Endothelial cell (in vitro differentiated cells): ENCODE measurements around the gene PTPN11. TPM values are rescaled to one million over a fixed set of nuclear protein-coding genes. Genes with fewer than 3 reads are reported as not detected.
"Not testable (repeated sequence)": the region's sequence is repeated elsewhere in the genome, so short reads cannot be mapped to it uniquely, and the experiment has no call there.

Source experiments
- DNase-seq: peaks from one replicate; pipeline ENCODE4 v3.0.0; 2021; ENCODE audit warnings: low spot score
- H3K27ac Mint-ChIP-seq: one replicate; pipeline ENCODE4 v1.8.0; 2021; ENCODE audit warnings: mixed read lengths, inconsistent platforms; ENCODE audit not compliant: unreplicated experiment
- H3K27me3 Mint-ChIP-seq: one replicate; pipeline ENCODE4 v1.8.0; 2021; ENCODE audit warnings: mild to moderate bottlenecking, moderate library complexity, mixed read lengths, inconsistent platforms; ENCODE audit not compliant: unreplicated experiment
- H3K36me3 Mint-ChIP-seq: one replicate; pipeline ENCODE4 v1.8.0; 2021; ENCODE audit warnings: mild to moderate bottlenecking, low read depth, mixed read lengths, inconsistent platforms; ENCODE audit not compliant: unreplicated experiment
- H3K4me1 Mint-ChIP-seq: one replicate; pipeline ENCODE4 v1.8.0; 2021; ENCODE audit warnings: mild to moderate bottlenecking, mixed read lengths, inconsistent platforms; ENCODE audit not compliant: unreplicated experiment
- H3K4me3 Mint-ChIP-seq: one replicate; pipeline ENCODE4 v1.8.0; 2021; ENCODE audit warnings: mild to moderate bottlenecking, mixed read lengths, inconsistent platforms; ENCODE audit not compliant: unreplicated experiment
- H3K9me3 Mint-ChIP-seq: one replicate; pipeline ENCODE4 v1.8.0; 2021; ENCODE audit warnings: mixed read lengths, inconsistent platforms; ENCODE audit not compliant: unreplicated experiment
- CTCF ChIP-seq: fragments of 200-600 bp; sonication (generic); IDR thresholded peaks from one replicate; pipeline ENCODE4 v1.5.0; 2021; ENCODE audit warnings: antibody characterized with exemption; ENCODE audit not compliant: unreplicated experiment
- total RNA-seq: library from RNA; stranded (reverse); fragmentation: NEBNext Ultra II Directional; extraction: Animal tissue kit (Norgen Biotek cat#: 25700); gene quantifications from one replicate; pipeline ENCODE4 v1.2.1, GENCODE V29; 2021; ENCODE audit not compliant: unreplicated experiment

Gene PTPN11
- total RNA-seq, 1 donor from 2014 or later = 97.8 TPM

GRCh38 chr12:112409064-112409905 lies 9.5 kb upstream of the PTPN11 start, which contains the start of gene RPL6:
Gene RPL6, minus strand, starts transcription at chr12:112409605. Its CDS starts 949 bp downstream, at chr12:112408656.
- Mint-ChIP-seq H3K9me3 (no peaks in the 10 kb centered on the region), H3K36me3 (peaks cover 24% of the 10 kb centered on the region), H3K27me3 (no peaks in the 10 kb centered on the region), H3K4me3 (peak within 1 kb of the TSS; percentile 100), H3K4me1 (peaks cover 19% of the 10 kb centered on the region), H3K27ac (peak within 1 kb of the TSS; percentile 98)
- peak; percentile 66 for DNase-seq
- no peak for TF ChIP-seq CTCF

DNA sequence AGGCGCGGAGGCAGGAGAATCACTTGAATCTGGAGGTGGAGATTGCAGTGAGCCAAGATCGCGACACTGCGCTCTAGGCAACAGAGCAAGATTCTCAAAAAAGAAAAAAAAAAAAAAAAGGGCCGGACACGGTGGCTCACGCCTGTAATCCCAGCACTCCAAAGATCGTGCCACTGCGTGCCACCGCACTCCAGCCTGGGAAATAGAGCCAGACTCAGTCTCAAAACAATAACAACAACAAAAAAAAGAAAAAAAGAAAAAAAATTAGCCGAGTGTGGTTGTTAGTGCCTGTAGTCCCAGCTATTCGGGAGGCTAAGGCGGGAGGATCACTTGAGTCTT lies 8.9 kb upstream of the PTPN11 start:
- Mint-ChIP-seq H3K27ac (peak overlapping the region; percentile 98), H3K36me3 (peaks cover 18% of the 10 kb centered on the region)

GRCh38 chr12:112413855-112414625 lies 4.7 kb upstream of the PTPN11 start:
- Mint-ChIP-seq H3K4me3 (no peak overlapping the region), H3K27ac (no peak overlapping the region), H3K36me3 (peaks cover 4% of the 10 kb centered on the region), H3K27me3 (peaks cover 9% of the 10 kb centered on the region), H3K4me1 (peaks cover 6% of the 10 kb centered on the region), H3K9me3 (no peaks in the 10 kb centered on the region)
- no peak for TF ChIP-seq CTCF
- DNase-seq = no peak

More for the DNA sequence above, 8.9 kb upstream of the PTPN11 start:
- no peak for DNase-seq
- TF ChIP-seq CTCF = no peak
- peaks cover under 1% of the 10 kb centered on the region for H3K27me3 Mint-ChIP-seq
- no peaks in the 10 kb centered on the region for H3K9me3 Mint-ChIP-seq
- peaks cover 19% of the 10 kb centered on the region for H3K4me1 Mint-ChIP-seq
- H3K4me3 Mint-ChIP-seq = peak overlapping the region; percentile 100

DNA sequence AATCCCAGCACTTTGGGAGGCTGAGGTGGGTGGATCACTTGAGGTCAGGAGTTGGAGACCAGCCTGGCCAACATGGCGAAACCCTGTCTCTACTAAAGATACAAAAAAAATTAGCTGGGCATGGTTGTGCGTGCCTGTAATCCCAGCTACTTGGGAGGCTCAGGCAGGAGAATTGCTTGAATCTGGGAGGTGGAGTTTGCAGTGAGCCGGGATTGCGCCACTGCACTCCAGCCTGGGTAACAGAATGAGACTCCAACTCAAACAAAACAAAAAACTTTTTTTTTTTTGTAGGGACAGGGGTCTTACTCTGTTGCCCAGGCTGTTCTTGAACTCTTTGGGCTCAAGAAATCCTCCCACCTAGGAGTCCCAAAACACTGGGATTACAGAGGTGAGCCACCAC lies 3.3 kb upstream of the PTPN11 start:
- not testable (repeated sequence) for H3K9me3 Mint-ChIP-seq, DNase-seq, H3K4me3 Mint-ChIP-seq, H3K27ac Mint-ChIP-seq, H3K36me3 Mint-ChIP-seq
- Mint-ChIP-seq H3K4me1 (peaks cover 11% of the 10 kb centered on the region), H3K27me3 (peaks cover 13% of the 10 kb centered on the region)

- H3K4me3 Mint-ChIP-seq = peak overlapping the region; percentile 96
- H3K9me3 Mint-ChIP-seq = no peaks in the 10 kb centered on the region
- DNase-seq = peak; percentile 7
- peaks cover 7% of the 10 kb centered on the region for H3K36me3 Mint-ChIP-seq
- peaks cover 13% of the 10 kb centered on the region for H3K27me3 Mint-ChIP-seq
- peak overlapping the region; percentile 94 for H3K27ac Mint-ChIP-seq
- H3K4me1 Mint-ChIP-seq = peaks cover 29% of the 10 kb centered on the region
- no peak for TF ChIP-seq CTCF
Observed at GRCh38 chr12:112418273-112418607, 507 bp upstream of the PTPN11 start.
